NT2/D1 (cell line): ENCODE results near the gene TTLL8.

Source experiments
- DNase-seq: peaks from one replicate; pipeline ENCODE4 v3.0.0-alpha.2; 2011; ENCODE audit warnings: low read depth, low spot score
- H3K27me3 ChIP-seq: 2 replicates; pipeline ENCODE4 v1.6.0; 2011; ENCODE audit warnings: mild to moderate bottlenecking; ENCODE audit not compliant: insufficient read length, insufficient read depth
- H3K36me3 ChIP-seq: 2 replicates; pipeline ENCODE4 v1.6.1; 2011; ENCODE audit warnings: mild to moderate bottlenecking, low read length, mixed read lengths; ENCODE audit not compliant: insufficient read depth, insufficient read length
- H3K4me1 ChIP-seq: 2 replicates; pipeline ENCODE4 v1.5.1; 2011; ENCODE audit not compliant: insufficient read depth, insufficient read length
- H3K4me3 ChIP-seq: 2 replicates; pipeline ENCODE4 v1.5.1; 2011; ENCODE audit warnings: low read depth; ENCODE audit not compliant: insufficient read length
- H3K9ac ChIP-seq: 2 replicates; pipeline ENCODE4 v1.6.0; 2011; ENCODE audit warnings: low read depth; ENCODE audit not compliant: insufficient read length
- H3K9me3 ChIP-seq: 2 replicates; pipeline ENCODE4 v1.5.1; 2011; ENCODE audit warnings: mild to moderate bottlenecking, low read length; ENCODE audit not compliant: insufficient read depth
- SUZ12 ChIP-seq: IDR thresholded peaks from 2 replicates; pipeline ENCODE4 v1.6.1; 2011; ENCODE audit not compliant: insufficient read length, insufficient read depth; ENCODE audit errors: extremely low read depth
- YY1 ChIP-seq: IDR thresholded peaks from 2 replicates; pipeline ENCODE4 v1.6.1; 2011; ENCODE audit not compliant: insufficient read length, insufficient read depth
- ZNF274 ChIP-seq: IDR thresholded peaks from 2 replicates; pipeline ENCODE4 v1.6.1; 2011; ENCODE audit warnings: mild to moderate bottlenecking, low read depth, low read length

Gene TTLL8

DNA sequence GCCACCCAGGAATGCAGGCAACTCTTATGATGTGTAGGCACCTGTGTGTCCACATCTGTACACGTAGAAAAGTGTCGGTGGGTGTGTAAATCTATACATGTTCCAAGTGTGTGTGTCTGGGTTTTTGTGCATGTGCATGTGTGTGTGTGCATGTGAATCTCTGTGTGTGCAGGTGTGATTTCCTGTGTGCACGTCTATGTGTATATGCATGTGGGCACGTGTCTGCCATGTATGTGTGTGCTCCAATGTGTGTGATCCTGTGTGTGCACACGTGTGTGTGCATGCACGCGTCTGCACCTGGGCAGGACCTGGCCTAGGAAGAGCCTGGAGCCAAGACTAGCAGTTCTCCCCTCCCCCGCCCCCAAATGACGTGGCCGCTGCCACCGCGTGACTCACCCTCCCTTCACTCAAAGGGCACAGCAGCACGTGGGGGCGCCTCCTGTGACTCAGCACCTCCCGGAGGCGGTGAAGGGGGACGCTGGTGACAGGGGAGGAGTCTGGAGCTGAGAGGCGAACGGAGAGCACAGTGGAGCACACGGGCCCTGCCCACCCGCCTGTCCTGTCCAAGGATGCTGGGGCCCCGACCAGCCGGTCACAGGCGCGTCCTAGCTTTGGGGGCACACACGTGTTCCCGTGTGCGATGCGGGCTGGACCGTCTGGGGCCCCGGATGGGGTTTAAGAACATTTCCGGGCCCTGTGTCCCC is 87.4 kb downstream of the TTLL8 start:
- Histone ChIP-seq H3K9me3 (no peaks in the 10 kb centered on the region), H3K36me3 (no peaks in the 10 kb centered on the region), H3K9ac (peak overlapping the region; percentile 77), H3K4me3 (peak overlapping the region; percentile 43), H3K4me1 (peaks cover 20% of the 10 kb centered on the region), H3K27me3 (peaks cover 24% of the 10 kb centered on the region)
- DNase-seq = peak; percentile 76
- TF ChIP-seq YY1 (no peak), ZNF274 (no peak), SUZ12 (no peak)

DNA sequence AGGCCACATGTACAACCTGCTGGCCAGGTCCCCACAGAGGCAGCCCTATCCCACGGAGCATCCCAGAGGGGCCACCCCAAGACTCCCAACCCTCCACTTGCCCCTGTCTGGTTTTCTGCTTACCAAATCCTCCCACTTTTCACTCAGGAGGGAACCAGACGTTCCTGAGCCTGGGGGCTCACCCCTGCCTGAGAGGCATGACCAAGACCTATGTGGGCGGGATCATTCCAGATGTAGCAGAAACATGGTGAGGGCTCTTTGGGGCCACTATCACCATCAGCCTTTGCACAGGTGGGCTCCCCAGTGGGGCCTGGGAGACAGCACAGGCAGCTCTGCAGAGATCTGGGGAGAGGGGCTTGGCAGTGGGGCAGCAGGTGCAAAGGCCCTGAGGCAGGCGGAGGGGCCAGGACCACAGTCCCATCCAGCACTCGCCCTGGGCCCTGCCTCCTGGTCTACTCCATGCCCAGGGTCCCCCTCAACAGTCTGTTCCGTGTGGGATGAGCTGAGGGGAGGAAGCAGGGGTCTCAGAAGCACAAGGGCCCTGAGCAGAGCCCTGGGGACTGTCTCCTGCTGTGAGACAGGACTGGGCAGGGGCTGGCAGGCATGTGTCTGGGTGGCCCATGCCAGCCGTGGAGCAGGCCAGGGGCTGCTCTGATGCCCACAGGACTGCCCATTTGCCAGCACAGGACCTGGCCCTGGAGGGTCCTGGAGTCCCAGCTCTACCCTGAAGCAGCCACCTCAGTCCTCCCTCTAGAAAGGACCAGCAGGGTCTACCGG is 88.2 kb downstream of the TTLL8 start:
- Histone ChIP-seq H3K36me3 (peaks cover 3% of the 10 kb centered on the region), H3K4me1 (peaks cover 17% of the 10 kb centered on the region), H3K27me3 (peaks cover 24% of the 10 kb centered on the region), H3K9ac (peak overlapping the region; percentile 4), H3K4me3 (no peak overlapping the region), H3K9me3 (no peaks in the 10 kb centered on the region)
- DNase-seq = no peak
- TF ChIP-seq ZNF274 (no peak), SUZ12 (no peak), YY1 (no peak)

DNA sequence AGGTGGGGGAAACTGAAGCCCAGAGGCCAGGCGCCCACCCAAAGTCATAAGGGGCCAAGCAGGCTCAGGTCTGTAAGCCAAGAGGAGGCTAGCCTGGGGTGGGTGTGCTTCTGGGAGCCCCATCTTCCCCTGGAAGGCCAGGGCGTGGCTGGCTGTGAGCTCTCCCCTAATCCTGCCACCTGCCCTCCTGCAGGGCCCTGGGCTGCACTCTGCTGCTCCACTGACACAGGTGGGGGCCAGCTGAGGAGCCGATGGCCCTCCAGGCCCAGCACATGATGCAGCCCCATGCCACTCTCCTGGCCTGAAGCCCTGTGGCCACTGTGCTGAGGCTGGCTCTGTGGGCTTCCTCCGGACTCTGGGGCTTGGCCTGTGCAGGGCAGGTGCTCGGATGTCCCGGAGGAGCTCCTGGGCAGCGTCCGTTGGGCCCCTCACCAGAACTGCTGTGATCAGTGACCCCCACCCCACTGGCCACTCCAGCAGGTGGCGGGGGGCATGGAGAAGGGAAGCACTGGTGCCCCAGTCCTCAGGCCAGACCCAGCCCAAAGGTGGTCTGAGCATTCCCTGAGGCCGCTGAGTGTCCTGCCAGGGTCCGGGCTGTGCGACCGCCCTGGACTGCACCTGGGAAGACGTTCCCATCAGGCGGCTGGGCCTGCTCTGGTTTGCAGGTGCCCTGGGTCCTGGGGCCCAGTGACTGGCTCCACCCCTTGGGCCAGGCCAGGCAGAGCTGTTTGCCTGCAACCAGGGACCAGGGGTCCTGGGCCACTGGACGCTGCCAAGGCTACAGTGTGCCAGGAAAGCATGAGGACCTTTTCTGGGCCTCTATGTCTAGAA is 89.1 kb downstream of the TTLL8 start:
- H3K4me1 ChIP-seq = peaks cover 18% of the 10 kb centered on the region
- no peak overlapping the region for H3K9ac ChIP-seq
- H3K36me3 ChIP-seq = peaks cover 12% of the 10 kb centered on the region
- H3K9me3 ChIP-seq = no peaks in the 10 kb centered on the region
- DNase-seq = no peak
- H3K27me3 ChIP-seq = peaks cover 24% of the 10 kb centered on the region
- TF ChIP-seq ZNF274 = no peak
- no peak for TF ChIP-seq SUZ12
- TF ChIP-seq YY1 = no peak
- no peak overlapping the region for H3K4me3 ChIP-seq
